Smooth muscle cell (in vitro differentiated cells): ENCODE results near the gene LRRFIP2. TPM values are rescaled to one million over a fixed set of nuclear protein-coding genes. Genes with fewer than 3 reads are reported as not detected.

Source experiments
- DNase-seq: peaks from one replicate; lab custom pipeline; 2025; ENCODE audit not compliant: unreplicated experiment; lab: John Stamatoyannopoulos, UW
- H2AFZ ChIP-seq: fragments of 200-600 bp; sonication (generic); 2 replicates; pipeline ENCODE4 v1.6.0; 2016; ENCODE audit warnings: antibody characterized with exemption, low read depth, mild to moderate bottlenecking
- H3F3A ChIP-seq: fragments of 200-600 bp; sonication (generic); 2 replicates; pipeline ENCODE4 v1.6.0; 2017; ENCODE audit warnings: antibody characterized with exemption, low read depth
- H3K27ac ChIP-seq: fragments of 200-600 bp; sonication (generic); 2 replicates; pipeline ENCODE4 v1.5.1; 2016; ENCODE audit warnings: low read depth, mild to moderate bottlenecking
- H3K27me3 ChIP-seq: fragments of 200-600 bp; sonication (generic); 2 replicates; pipeline ENCODE4 v1.6.1; 2016; ENCODE audit warnings: low read depth, mild to moderate bottlenecking
- H3K36me3 ChIP-seq: fragments of 200-600 bp; sonication (generic); 2 replicates; pipeline ENCODE4 v1.5.1; 2016; ENCODE audit warnings: low read depth
- H3K4me1 ChIP-seq: fragments of 200-600 bp; sonication (generic); 2 replicates; pipeline ENCODE4 v1.5.1; 2016; ENCODE audit warnings: low read depth
- H3K4me2 ChIP-seq: fragments of 200-600 bp; sonication (generic); 2 replicates; pipeline ENCODE4 v1.6.0; 2016; ENCODE audit warnings: mild to moderate bottlenecking
- H3K4me3 ChIP-seq: fragments of 200-600 bp; sonication (generic); 2 replicates; pipeline ENCODE4 v1.5.1; 2016; ENCODE audit warnings: mild to moderate bottlenecking
- H3K79me2 ChIP-seq: fragments of 200-600 bp; sonication (generic); 2 replicates; pipeline ENCODE4 v1.6.0; 2016; ENCODE audit warnings: low read depth, mild to moderate bottlenecking
- H3K9ac ChIP-seq: fragments of 200-600 bp; sonication (generic); 2 replicates; pipeline ENCODE4 v1.6.0; 2016; ENCODE audit warnings: low read depth
- H3K9me3 ChIP-seq: fragments of 200-600 bp; sonication (generic); replicated peaks from 2 replicates; pipeline ENCODE4 v1.5.1; 2016; ENCODE audit warnings: low read depth
- H4K20me1 ChIP-seq: fragments of 200-600 bp; sonication (generic); 2 replicates; pipeline ENCODE4 v1.6.0; 2016; ENCODE audit warnings: low read depth
- CTCF ChIP-seq: fragments of 200-600 bp; sonication (generic); IDR thresholded peaks from 2 replicates; pipeline ENCODE4 v1.5.1; 2017; ENCODE audit warnings: borderline replicate concordance, mild to moderate bottlenecking, antibody characterized with exemption; ENCODE audit not compliant: insufficient read depth, poor library complexity, severe bottlenecking
- WGBS: methylation state at CpG from one replicate; pipeline ENCODE4 v1.1.7; 2016; ENCODE audit warnings: low lambda C conversion rate; 5-methylcytosine and 5-hydroxymethylcytosine counted together
- polyA plus RNA-seq: library from polyadenylated mRNA; unstranded; fragments of >200 nt; fragmentation: Nextera tagmentation; extraction: Ambion mirVana; gene quantifications from 2 replicates; pipeline ENCODE4 v1.2.1, GENCODE V29; 2016
- total RNA-seq: library from RNA; depleted of rRNA; stranded (reverse); fragments of >200 nt; gene quantifications from 2 replicates; pipeline ENCODE4 v1.2.3, GENCODE V29; 2014

LRRFIP2 gene
- total and polyA plus RNA-seq, 2 experiments from 2014 or later: 25.6 to 34.6 TPM

DNA sequence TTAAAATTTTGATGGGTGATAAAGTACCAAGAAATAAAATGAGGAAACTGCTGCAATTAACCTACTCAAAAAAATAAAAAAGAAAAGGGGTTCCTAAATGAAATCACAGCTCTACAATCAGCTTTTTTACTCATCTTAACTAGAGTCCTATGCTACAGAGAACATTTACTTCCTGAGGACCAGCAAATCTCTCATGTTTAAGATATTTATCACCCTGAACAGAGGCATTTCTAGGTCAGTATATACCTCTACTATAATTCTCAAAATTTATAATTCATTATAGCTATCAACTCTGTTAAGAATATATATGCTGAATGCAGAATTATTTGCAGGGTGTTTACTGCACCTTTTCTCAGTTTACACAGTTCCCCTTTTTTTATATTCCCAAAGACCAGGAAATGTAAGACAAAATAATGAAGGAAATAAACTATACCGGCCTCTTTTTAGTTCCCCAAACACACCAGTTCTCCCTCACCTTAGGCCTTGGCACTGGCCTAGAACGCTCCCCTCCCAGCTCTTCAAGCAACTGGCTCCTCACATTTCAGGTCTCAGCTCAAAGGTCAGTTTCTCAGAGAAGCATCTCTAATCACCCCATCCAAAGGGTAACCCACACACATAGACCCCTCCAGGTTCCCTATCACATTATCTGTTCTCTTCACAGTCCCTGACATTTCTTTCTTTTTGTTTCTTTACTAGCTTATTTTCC lies 71.1 kb downstream of the LRRFIP2 start:
- no peaks in the 10 kb centered on the region for H3K36me3 ChIP-seq
- H3K4me2 ChIP-seq: no peak overlapping the region
- H3F3A ChIP-seq: no peaks in the 10 kb centered on the region
- peaks cover 2% of the 10 kb centered on the region for H3K79me2 ChIP-seq
- no peak overlapping the region for H2AFZ ChIP-seq
- H3K4me3 ChIP-seq: no peak overlapping the region
- no peak for DNase-seq
- H3K27ac ChIP-seq: no peak overlapping the region
- no peak overlapping the region for H3K9ac ChIP-seq
- peaks cover 4% of the 10 kb centered on the region for H4K20me1 ChIP-seq
- no peaks in the 10 kb centered on the region for H3K9me3 ChIP-seq
- H3K4me1 ChIP-seq: no peaks in the 10 kb centered on the region
- 97% methylated on average over 2 of the region's 2 CpGs for WGBS
- no peaks in the 10 kb centered on the region for H3K27me3 ChIP-seq
- no peak for TF ChIP-seq CTCF

DNA sequence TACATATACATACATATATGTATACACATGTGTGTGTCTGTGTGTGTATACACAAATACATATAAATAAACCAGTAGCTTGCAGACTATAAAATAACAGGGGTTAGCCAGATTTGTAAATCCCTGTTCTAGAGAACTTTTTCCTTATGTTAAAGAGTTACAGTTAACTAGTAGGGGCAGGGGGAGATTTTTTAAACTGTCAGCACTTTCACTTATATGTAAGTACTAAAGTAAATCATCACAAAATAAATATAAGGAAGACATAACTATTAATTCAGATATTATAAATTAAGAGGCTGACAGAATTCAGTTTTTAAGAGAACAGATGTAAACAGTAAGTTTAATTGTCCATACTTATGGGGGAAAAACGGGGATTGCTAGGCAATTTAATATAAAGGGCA lies 74.0 kb downstream of the LRRFIP2 start:
- no peak for DNase-seq
- 91% methylated on average over 1 of the region's 1 CpG for WGBS
- H3F3A ChIP-seq: no peaks in the 10 kb centered on the region

GRCh38 chr3:37099469-37099868 lies 74.9 kb downstream of the LRRFIP2 start:
- Histone ChIP-seq H3K9ac (no peak overlapping the region), H3K36me3 (peaks cover 5% of the 10 kb centered on the region), H3K27me3 (no peaks in the 10 kb centered on the region), H3K79me2 (peaks cover 2% of the 10 kb centered on the region), H3K4me1 (peaks cover 13% of the 10 kb centered on the region), H3F3A (no peaks in the 10 kb centered on the region), H3K4me2 (no peak overlapping the region), H3K27ac (no peak overlapping the region), H3K9me3 (no peaks in the 10 kb centered on the region), H4K20me1 (no peaks in the 10 kb centered on the region), H3K4me3 (no peak overlapping the region), H2AFZ (no peak overlapping the region)
- DNase-seq: no peak
- TF ChIP-seq CTCF: no peak

More for the DNA sequence above, 74.0 kb downstream of the LRRFIP2 start:
- Histone ChIP-seq H3K4me3 (no peak overlapping the region), H3K9me3 (no peaks in the 10 kb centered on the region), H3K36me3 (no peaks in the 10 kb centered on the region), H2AFZ (no peak overlapping the region), H4K20me1 (no peaks in the 10 kb centered on the region), H3K9ac (no peak overlapping the region), H3K27me3 (no peaks in the 10 kb centered on the region), H3K79me2 (peaks cover 2% of the 10 kb centered on the region), H3K4me1 (peaks cover 13% of the 10 kb centered on the region), H3K4me2 (no peak overlapping the region), H3K27ac (no peak overlapping the region)
- no peak for TF ChIP-seq CTCF

GRCh38 chr3:37098884-37099283 lies 75.5 kb downstream of the LRRFIP2 start:
- no peak for TF ChIP-seq CTCF
- WGBS: 100% methylated on average over 2 of the region's 2 CpGs
- peaks cover 2% of the 10 kb centered on the region for H3K79me2 ChIP-seq

More at GRCh38 chr3:37098884-37099283, 75.5 kb downstream of the LRRFIP2 start:
- Histone ChIP-seq H3K4me3 (no peak overlapping the region), H4K20me1 (no peaks in the 10 kb centered on the region), H3K27ac (no peak overlapping the region), H3K4me1 (peaks cover 13% of the 10 kb centered on the region), H3F3A (no peaks in the 10 kb centered on the region), H2AFZ (no peak overlapping the region), H3K9me3 (no peaks in the 10 kb centered on the region), H3K9ac (no peak overlapping the region), H3K36me3 (peaks cover 5% of the 10 kb centered on the region), H3K4me2 (no peak overlapping the region), H3K27me3 (no peaks in the 10 kb centered on the region)
- no peak for DNase-seq
